ENCODE data around the gene PLXNA2.
A peak's percentile ranks its signal among the peaks of the same experiment; 100 is the strongest.

The PLXNA2 gene

DNA sequence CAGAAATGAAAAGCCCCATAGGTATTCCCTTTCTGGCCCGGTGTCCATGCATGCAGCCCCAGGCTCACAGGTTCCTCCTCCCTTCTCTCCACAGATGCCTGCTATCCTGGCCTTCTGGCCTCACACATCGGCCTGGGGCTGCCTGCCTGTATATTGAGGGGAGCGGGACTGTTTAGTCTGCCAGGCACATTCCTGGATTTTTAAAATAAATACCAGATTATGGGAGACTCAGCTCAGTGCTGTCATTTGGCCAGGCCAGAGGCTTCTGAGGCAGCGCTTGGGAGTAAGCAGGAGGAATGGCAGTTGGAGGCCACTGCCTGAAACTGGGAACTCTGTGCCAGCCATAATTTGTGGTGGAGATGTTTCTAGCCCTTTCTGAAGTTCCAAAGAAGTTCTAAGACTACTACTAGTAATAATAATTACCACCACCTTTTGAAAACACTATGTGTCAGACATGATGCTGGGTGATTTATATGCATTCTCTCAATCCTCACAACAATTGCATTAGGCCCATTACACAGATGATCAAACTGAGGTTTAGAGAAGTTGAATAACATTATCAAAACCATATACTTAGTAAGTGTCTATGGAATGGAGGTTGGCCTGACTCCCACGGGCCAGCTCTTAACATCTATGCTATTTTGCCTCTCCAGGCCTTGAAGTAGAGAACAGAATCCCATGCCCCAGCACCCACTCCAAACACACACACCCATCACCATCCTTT is 107.6 kb downstream of the PLXNA2 start:
- no peak for DNase-seq

DNA sequence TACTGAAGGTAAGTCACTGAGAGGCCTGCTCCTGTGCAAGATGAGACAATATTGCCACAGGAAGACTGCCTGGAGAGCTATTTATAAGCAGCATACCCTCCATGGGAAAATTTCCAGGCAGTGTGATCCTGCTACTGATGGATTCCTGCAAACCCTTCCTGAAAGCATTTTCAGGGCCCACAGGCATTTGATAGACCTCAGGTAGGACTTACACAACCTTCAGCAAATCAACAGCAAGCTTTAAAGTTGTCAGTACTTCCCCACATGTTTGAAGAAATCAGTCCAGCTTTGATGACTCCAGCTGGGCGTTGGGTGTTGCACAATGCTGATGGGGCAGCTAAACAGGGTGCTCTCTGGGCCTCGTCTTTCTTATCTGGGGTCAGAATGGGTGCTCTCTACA is 108.8 kb downstream of the PLXNA2 start:
- no peak for DNase-seq

DNA sequence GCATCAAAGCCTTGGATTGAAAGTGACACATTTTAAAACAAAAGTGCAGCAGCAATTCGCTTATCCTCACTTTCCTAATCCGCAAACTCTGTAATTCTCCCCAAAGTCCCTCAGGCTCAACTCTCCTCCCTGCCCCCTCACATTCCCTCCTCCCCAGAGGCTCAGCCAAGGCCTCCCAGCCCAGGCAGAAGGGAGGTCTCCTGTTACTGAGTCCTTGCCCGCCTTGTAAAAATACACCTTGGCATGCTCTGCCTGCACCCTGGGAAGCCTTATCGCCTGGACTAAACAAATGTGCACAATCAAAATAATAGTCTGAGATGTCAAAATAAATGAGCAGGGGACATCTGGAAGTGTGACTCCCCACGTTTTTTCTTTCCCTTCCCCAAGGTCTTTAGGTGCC is 109.7 kb downstream of the PLXNA2 start:
- no peak for DNase-seq

DNA sequence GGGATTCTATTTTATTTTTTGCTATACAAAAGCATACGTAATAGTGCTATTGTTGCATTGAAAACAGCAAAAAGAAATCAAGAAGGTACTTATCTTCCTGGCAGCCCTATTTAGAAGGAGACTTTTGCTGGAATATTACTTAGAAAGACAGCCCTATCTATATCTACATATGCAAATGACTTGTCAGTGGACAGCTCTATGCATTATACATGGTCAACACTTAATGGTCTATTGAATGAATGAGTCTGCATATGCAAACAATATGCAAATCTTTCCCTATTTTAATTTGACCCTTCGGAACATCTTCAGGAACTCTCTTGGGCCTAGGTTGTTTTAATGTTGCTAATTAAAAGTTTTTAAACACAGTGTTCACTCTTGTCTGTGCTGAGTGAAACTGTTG is 110.8 kb downstream of the PLXNA2 start:
- DNase-seq, result no peak

DNA sequence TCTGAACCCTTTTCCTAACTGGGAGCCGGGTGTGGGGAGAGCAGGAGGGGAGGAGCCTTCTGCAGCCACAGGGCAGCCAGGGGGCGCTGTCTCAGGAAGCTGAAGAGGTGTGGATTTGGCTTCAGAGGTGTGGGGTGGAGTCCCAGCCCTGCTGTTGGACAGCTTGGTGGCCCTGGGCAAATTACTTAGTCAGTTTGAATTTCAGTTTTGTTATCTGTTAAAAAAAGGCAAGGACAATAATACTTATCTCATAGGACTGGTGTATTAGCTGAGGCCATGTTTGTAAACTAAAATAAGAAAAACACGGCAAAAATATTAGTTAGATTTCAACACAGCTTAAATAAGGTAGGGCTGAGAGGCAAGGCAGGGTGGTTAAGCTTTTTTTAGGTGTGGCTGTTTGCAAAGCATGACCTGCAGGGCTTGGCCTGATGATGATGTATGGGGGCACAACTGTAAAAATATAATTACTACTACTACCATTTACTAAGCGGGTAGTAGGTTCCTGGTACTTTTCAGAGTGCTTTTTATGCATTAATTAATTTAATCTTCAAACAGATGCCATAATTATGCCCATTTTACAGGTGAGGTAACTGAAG is 111.8 kb downstream of the PLXNA2 start:
- peak; percentile 72 for DNase-seq

DNA sequence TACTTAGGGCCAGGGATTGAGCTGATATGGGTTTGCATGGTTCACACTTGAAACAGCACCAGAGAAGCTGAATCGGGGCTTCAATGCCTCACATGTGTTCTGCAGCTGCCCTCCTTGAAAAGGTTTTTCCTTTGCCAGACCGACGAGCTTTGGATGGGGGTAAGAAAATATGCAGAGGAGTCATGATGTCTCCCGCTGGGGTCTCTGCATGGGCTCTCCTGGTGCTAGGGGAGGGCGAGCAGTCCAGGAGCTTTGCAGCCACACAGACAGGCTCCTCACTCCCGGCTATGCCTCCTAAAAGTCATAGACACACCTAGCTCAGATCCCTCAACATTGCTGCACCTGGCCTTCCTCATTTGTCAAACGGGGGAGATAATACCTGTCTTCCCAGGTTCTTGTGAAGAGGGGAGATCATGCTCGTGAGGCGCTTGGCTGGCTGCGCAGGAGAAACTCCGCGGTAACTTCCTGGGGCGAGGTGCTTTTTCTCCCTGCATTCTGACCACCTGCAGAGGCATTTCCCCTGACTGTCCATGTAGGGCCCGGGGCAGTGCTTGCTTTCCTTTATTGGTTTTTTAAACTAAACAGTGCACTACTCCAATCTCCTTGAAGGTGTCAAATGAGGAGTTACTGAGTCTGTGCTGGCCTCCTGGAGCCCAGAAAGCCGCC is 112.4 kb downstream of the PLXNA2 start:
- DNase-seq, result no peak

DNA sequence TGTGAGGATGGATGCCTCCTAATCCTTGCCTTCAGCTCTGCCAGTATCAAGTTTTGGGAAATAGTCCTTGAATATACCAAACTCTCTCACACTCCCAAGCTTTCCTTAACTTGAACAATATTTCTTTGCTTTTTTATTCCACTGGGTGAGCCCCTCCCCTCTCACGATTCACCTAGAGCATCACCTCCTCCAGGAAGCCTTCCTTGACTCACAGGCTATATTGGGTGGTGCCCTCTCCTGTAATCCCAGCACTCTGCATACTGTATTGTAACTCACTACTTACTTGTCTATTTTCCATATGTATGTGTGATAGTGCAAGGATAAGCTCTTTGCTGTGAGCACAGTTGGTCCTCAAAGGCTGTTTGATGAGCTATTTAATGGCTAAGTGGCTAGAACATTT is 114.7 kb downstream of the PLXNA2 start:
- no peak for DNase-seq

DNA sequence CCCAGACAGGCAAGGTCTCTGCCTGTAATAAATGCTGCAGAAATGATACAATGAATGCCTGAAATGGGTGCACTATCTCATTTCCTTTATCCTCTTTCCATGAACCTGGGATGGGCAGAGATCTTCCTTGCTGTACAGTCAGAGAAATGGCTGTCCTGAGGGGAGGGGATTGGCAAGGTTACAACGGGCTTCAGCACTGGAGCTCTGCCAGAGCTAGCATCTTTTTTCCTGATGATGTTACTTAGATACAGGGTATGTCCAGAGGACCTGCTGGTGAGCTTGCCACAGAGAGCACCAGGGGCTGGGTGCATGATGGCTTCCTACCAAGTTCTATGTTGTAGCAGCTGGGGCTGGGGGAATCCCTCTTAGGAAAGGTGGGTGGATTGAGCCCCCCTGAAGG is 115.1 kb downstream of the PLXNA2 start:
- DNase-seq, result no peak

DNA sequence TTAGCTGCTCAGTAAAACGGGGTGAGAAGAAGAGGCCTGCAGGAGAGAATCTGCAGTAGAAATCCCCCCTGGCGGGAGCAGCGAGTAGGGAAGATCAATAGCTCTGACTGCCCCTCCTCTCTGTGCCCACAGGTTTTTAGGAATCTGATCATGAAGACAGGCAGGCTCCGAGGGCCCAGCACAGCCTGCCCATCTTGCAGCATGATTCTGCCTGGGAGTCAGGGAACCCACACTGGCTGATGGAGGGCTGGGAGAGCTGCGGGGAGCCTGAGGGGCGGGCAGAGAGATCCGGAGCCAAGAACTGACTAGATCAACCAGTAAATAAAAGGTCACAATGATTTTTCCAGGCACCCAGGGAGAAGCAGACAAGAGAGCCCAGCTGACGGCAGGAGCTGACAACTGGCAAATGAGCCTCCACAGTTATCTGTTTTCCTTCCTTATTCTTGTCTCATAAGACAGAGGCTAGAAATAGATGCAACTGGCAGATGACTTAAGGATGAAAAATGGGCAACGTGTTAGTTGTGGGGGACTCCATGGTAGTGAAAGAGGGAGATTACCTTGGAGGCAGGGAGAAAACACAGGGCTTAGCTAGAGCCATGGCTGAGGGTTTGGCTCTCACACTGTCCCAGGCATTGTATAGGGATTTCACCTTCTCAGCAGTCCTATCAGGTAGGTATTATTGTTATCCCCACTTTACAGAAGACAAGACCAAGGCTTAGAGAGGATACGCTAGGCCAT is 116.2 kb downstream of the PLXNA2 start:
- no peak for DNase-seq

DNA sequence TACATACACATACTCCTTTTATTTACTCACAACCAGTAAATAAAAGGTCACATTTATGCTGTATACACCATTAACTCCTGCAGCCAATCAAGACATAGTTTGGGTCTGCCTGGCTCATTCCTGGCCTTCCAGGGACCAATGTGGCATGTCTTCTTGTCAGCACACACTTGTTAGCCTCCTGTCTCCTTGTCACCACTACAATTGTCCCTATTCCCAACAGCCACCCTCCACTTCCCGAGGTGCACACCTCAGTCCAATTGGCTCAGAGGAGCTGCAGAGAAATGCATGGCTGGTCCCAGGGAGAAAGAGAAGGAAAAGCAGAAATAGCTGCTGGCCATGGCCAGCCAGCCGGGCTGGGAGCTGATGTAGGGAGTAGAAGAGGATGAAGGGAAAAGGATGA is 116.9 kb downstream of the PLXNA2 start:
- no peak for DNase-seq

DNA sequence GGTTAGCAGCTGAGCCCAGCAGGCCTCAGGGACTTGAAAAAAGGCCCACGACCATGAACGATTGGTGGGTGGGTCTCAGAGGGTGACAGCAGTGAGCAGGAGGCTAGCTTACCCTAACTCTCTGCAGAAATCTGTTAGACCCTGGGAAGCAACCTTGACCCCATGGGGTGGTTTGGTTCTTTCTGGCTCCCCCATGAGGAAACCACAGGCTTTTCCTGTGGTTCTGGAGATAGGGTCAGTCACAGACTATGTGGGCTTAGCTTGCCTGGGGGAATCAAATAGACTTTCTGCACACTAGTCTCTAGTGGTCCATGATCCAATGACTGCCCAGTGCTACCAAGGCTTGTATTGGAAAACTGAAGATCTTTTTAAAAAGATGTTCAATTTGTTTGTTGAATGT is 118.1 kb downstream of the PLXNA2 start:
- no peak for DNase-seq

DNA sequence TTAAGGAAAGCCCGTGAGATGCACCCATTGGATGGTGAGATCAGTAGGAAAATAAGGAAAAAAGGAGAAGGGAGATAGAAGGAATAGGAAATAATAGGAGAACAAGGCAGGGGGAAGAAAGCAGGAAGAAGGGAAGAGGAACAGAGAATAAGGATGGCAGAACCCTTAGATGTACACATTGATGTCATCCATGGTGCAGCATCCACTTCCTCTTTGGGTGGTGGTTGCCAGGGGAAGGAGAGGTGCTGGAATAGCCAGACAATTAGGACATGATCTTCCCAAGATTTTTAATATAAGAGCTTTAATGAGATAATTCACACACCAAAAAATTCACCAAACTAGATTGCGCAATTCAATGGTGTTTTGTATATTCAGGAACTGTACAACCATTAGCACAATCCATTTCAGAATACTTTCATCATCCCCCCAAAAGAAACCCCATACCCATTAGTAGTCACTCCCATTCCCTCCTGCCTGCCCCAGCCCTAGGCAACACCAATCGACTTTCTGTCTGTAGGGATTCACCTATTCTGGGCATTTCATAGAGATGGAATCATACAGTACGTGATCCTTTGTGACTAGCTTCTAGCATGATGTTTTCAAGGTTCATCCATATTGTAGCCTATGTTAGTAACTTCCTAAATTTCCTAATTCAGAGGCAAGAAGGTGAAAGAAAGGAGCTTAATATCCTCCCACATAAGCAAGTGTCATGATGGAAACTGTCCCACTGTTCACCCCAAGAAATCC is 121.4 kb downstream of the PLXNA2 start:
- no peak for DNase-seq

DNA sequence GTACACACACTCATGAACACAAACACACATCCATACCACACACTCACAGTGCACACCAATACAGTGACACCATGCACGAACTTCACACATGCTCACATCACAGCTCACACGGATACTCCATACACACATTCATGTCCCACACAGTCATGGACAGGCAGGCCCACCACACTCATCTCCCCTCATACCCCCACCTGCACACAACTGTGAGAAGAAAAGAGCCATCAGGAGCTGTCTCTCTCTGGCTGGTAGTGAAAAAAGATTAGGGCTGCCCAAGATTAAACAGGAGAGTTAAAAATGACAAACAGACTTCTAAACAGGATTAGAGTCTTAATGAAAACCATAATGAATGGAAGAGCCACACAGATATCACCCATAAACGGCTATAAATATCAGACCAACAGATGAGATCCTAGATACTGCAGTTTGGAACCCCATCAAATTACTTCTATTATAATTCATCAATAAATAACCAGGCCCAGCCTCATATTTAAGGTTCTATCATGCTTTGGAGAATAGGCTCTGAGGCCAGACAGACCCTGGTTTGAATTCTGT is 122.3 kb downstream of the PLXNA2 start:
- no peak for DNase-seq

DNA sequence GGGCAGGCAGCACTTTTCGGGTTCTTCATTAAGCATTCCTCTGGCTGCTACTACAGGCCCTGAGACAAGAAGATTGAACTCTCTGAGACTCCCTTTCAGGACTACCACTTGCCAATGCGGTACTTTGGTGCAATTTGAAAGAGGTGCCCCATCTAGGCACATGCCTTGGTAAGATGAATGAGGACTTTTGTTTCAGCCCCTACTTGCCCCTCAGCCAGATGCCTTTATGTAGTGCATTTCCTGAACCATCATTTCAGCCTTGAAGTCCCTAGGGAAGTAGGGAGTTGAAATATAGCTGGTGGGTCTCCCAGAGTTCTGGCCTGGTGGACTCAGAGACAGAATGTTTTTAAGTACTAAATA is 123.8 kb downstream of the PLXNA2 start:
- no peak for DNase-seq

DNA sequence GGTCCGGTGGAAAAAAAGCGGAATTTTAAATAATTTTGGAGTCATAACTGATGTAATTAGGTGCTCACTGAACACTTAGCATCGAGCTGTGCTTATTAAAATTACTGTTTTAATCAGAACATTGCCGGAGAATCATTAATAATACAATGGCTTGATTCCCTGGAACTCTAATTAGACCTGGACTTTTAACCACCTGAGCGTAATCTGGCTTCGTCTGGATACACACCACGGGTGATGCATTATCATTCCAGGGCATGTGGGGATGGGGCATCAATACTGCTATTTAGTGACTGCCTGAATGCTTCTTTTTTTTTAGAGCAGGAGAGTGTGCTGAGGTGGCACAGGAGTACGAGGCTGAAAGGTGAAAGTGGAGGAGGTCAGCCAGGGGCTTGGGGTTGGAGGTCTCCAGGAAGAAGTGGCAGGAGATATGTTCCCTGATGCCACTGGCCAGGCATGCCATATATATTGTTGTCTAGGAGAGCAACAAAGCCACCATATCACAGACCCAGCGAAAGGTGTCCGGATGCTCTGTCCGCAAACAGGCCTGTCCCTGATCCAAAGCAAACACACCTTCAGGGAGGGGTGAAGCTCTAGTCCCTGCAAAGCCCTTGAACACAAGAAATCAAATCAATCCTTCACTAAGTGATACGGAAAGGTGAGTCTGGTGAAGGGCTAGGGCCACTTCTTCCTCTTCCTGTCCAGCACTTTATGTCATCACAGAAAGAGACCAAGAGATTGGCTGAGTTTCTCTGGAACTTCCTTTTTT is 125.2 kb downstream of the PLXNA2 start:
- no peak for DNase-seq

DNA sequence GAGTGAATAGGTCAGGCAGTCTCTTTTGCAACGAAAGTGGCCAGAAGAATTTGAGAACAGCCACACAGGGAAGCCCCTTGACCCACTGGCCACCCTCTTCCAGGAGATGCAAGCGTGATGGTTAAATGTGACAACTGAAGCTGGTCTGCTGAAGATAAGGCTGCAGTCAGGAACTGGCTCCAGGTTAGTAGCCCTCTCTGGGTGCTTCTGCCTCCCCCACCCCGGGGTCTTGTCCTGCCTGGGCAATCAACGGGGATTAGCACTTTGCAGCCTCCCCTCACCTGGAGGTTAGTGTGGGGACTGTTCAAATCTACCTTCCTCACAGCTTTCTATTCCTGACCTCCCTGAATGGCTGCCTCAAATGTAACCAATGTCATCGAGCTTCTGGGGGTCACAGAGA is 125.9 kb downstream of the PLXNA2 start:
- no peak for DNase-seq

DNA sequence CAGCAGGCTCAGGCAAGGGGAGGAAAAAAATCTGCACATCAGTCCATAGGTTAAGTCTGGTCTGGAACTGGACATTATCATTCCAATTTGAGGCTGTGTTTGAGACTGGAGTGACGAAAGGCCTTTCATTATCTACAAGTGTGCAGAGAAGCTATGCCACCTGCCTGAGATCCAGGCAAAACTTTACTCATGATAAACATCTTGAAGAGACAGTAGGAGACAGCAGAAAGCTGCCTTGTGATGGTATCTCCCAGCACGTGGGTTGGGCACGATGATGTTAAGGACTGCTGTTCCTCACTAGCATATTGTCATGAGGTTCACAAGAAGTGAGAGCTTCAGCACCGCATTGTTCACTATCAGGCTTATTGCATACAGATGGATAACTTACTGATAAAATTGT is 126.4 kb downstream of the PLXNA2 start:
- DNase-seq, result no peak

DNA sequence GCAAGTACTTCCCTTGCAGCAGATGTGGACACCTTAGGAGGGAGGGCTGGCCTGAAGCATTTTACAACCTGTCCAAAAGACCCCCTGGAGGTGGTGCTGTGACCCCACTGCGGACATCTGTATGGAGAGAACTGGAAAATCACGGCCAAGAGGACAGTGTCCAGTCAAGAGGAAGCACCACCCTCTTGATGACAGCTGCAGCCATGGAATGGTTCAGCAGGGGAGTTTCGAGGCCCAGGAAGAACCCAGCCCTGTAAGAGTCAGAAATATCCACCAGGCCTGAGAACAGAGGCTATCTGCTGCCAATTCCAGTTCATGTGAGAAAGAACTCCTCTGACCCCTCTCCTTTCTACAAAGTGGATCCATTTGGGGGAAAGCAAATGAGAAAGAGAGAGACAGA is 126.8 kb downstream of the PLXNA2 start:
- no peak for DNase-seq

DNA sequence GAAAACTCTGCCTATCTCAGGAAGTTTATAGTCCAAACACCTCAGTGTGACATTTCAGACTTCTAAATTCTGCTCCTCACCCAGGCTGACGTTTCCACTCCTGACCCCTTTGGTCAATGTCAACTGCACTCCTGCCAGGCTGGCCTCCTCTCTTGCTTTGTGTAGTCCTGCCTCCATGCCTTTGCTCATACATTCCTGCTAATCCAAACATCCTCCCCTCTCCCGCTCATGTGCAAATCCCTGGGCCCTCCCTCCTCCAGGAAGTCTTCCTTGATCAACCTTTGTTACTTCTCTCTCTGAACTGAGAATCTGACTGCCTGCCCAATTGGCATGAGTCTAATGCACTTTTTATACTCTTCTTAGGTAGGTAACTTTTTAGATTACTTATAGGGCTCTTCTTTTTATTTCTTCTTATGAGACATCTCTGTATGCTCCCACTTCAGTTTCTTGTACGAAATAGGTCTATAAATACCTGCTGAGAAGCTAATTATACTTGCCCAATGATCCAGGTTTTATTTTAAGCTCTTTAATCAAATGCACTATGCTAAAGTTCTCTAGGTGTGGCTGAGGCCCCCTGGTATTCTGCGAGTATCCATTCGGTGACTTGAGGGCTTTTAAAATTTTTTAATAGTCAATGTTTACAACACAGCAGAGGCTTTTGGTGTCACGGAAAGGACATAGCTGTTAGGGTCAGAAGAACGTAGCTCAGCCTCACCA is 128.1 kb downstream of the PLXNA2 start:
- no peak for DNase-seq

DNA sequence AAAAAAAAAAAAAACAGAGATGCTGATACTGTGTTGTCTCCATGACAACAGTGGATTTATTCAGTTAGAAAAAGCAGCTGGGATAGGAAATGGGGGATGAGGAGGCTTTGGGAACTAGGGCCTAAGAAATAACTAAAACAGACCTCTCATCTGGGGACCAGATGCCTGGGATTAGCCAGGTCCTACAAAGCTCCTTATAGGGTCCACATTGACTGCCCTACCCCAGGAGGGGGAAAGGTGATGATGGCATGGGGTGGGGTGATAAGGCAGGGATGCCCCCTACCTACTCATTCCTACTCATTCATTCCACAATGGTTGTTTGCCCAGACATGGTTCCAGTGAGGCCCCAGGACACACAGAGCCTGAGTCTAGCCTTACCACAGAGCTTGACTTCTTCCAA is 131.2 kb downstream of the PLXNA2 start:
- no peak for DNase-seq

DNA sequence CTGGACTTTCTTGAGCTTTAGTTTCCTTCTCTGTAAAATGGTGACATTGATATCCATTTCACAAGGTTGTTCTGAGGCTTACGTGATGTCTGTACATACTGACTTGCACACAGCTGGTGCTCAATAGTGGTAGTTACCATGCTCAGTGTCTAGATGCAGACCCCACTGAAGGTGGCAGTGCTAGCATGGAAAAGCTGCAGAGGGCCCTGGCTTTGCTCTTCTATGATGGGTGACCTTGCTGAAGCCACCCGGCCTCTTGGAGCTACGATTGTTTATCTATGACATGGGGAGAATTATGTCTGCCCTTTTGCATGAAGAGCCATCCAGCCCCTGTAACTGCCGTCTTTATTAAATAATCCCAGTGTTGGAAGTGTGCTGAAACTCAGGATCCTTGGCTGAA is 131.8 kb downstream of the PLXNA2 start:
- no peak for DNase-seq

Data from right hindlimb (tissue), 1 donor.